Measurements from ENCODE around the gene TARBP1. TPM values are rescaled to one million over a fixed set of nuclear protein-coding genes. Genes with fewer than 3 reads are reported as not detected.

The TARBP1 gene
- total and polyA plus RNA-seq, 2 of the 8 experiments (the other 6 are each of a cell fraction or from before 2014, with no cell fraction given): 21.9 to 32.3 TPM

- no peak overlapping the region for H3K27ac ChIP-seq (ENCODE audit: low read depth, low read length)
- no peak overlapping the region for H3K56ac ChIP-seq (replicated peaks; ENCODE audit: insufficient read length, low read depth, low read length)
- no peak overlapping the region for H2BK12ac ChIP-seq (ENCODE audit: low read depth, low read length)
- no peaks in the 10 kb centered on the region for H3K4me1 ChIP-seq (replicated peaks in 1 of 4; ENCODE audit: control insufficient read depth in 3 of 4, insufficient read depth in 4 of 4, low read length in 3 of 4)
- H3K27me3 ChIP-seq (replicated peaks in 1 of 4; ENCODE audit: control insufficient read depth in 3 of 4, extremely low read depth in 1 of 4, insufficient read depth in 3 of 4, low read length in 3 of 4): no peaks in the 10 kb centered on the region
- no peak overlapping the region for H4K8ac ChIP-seq (ENCODE audit: extremely low read depth, insufficient read depth, low read length)
- no peak overlapping the region for H3K9ac ChIP-seq (replicated peaks in 1 of 4; ENCODE audit: extremely low read depth in 1 of 4, low read depth in 3 of 4, low read length in 3 of 4)
- DNase-seq (ENCODE audit: low read depth in 1 of 2, low spot score in 2 of 2) (no peak), FAIRE-seq (no peak)
- no peak overlapping the region for H2BK5ac ChIP-seq (ENCODE audit: low read depth, low read length)
- no peak overlapping the region for H2BK120ac ChIP-seq (replicated peaks; ENCODE audit: low read depth, low read length)
- no peaks in the 10 kb centered on the region; a peak in 2 of 8 replicates for H3K36me3 ChIP-seq (ENCODE audit: control insufficient read depth in 2 of 4, insufficient read depth in 4 of 4, low read length in 3 of 4)
- no peak overlapping the region for H2BK20ac ChIP-seq (ENCODE audit: low read length)
- no peaks in the 10 kb centered on the region for H3K9me3 ChIP-seq (ENCODE audit: insufficient read depth in 2 of 2, low read depth in 1 of 2, low read length in 1 of 2)
- H4K91ac ChIP-seq (replicated peaks; ENCODE audit: insufficient read length, low read length): no peak overlapping the region
- POLR2A ChIA-PET (ENCODE audit: partially characterized antibody): no interaction called here
- no peaks in the 10 kb centered on the region for H4K20me1 ChIP-seq (replicated peaks in 1 of 2; ENCODE audit: control insufficient read depth in 1 of 2, insufficient read depth in 2 of 2, low read length in 2 of 2)
- no peaks in the 10 kb centered on the region for H3K23me2 ChIP-seq (ENCODE audit: low read depth, low read length)
- H3K4me2 ChIP-seq (ENCODE audit: insufficient read depth in 1 of 2, low read depth in 2 of 2, low read length in 2 of 2): no peak overlapping the region
- H3K4ac ChIP-seq (replicated peaks; ENCODE audit: insufficient read length, low read depth, low read length): no peak overlapping the region
- no peak overlapping the region for H3K18ac ChIP-seq (ENCODE audit: extremely low read depth, low read length)
- no peak overlapping the region for H4K5ac ChIP-seq (ENCODE audit: insufficient read length, low read depth, low read length)
- WGBS, 2 experiments (ENCODE audit: extremely low coverage in 1 of 2, insufficient coverage in 1 of 2, insufficient read length in 1 of 2, insufficient replicate concordance in 2 of 2, low coverage in 1 of 2, low lambda C conversion rate in 2 of 2, missing lambda C conversion rate in 1 of 2): 90% methylated on average over 4 of the region's 4 CpGs; no CpG with 5 or more reads in 1 of the 2 experiments
- no peak overlapping the region for H2AFZ ChIP-seq (ENCODE audit: low read length)
- H3K79me1 ChIP-seq (ENCODE audit: low read depth, low read length): no peaks in the 10 kb centered on the region
- H3K14ac ChIP-seq (ENCODE audit: insufficient read length): no peak overlapping the region
- no peak overlapping the region for H2BK15ac ChIP-seq (ENCODE audit: low read length)
- no peaks in the 10 kb centered on the region for H3K79me2 ChIP-seq (ENCODE audit: control insufficient read depth in 1 of 2, insufficient read depth in 2 of 2, low read length in 2 of 2)
- no peak overlapping the region for H2AK5ac ChIP-seq (ENCODE audit: low read depth, low read length)
- H3K23ac ChIP-seq (ENCODE audit: insufficient read length): no peak overlapping the region
- CTCF ChIA-PET (ENCODE audit: partially characterized antibody): no interaction called here
- H3K4me3 ChIP-seq (ENCODE audit: extremely low read depth in 1 of 4, insufficient read depth in 2 of 4, low read depth in 3 of 4, low read length in 4 of 4): no peak overlapping the region
- TF ChIP-seq ZNF274 (IDR thresholded peaks at IDR 0.05; ENCODE audit: borderline replicate concordance, extremely low read depth, low read length): no peak
- no peak for TF ChIP-seq GTF2F1 (IDR thresholded peaks at IDR 0.05; ENCODE audit: borderline replicate concordance, low read depth, low read length)
- TF ChIP-seq, protein P1, sequence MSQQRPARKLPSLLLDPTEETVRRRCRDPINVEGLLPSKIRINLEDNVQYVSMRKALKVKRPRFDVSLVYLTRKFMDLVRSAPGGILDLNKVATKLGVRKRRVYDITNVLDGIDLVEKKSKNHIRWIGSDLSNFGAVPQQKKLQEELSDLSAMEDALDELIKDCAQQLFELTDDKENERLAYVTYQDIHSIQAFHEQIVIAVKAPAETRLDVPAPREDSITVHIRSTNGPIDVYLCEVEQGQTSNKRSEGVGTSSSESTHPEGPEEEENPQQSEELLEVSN (IDR thresholded peaks at IDR 0.05): no peak
- TF ChIP-seq FOSL1 (IDR thresholded peaks at IDR 0.05; ENCODE audit: insufficient read depth, low read depth, low read length): no peak
- no peak for TF ChIP-seq USF2 (IDR thresholded peaks at IDR 0.05; ENCODE audit: low read length)
- no peak for TF ChIP-seq POLR2AphosphoS5 (IDR thresholded peaks at IDR 0.05; ENCODE audit: low read depth, low read length)
- TF ChIP-seq SUZ12 (IDR thresholded peaks at IDR 0.05; ENCODE audit: low read length): no peak
- no peak for TF ChIP-seq BCL11A (IDR thresholded peaks at IDR 0.05; ENCODE audit: low read depth in 2 of 2, low read length in 2 of 2)
- TF ChIP-seq EP300 (IDR thresholded peaks at IDR 0.05; ENCODE audit: borderline replicate concordance in 1 of 2, low read depth in 2 of 2, low read length in 2 of 2): no peak
- TF ChIP-seq TAF1 (IDR thresholded peaks at IDR 0.05; ENCODE audit: low read depth, low read length): no peak
- no peak for TF ChIP-seq KDM1A (IDR thresholded peaks at IDR 0.05; ENCODE audit: borderline replicate concordance, low read length)
Measured at GRCh38 chr1:234413990-234414389, 65.0 kb downstream of the TARBP1 start.
